Measurements from ENCODE around the gene ATF4.

DNA sequence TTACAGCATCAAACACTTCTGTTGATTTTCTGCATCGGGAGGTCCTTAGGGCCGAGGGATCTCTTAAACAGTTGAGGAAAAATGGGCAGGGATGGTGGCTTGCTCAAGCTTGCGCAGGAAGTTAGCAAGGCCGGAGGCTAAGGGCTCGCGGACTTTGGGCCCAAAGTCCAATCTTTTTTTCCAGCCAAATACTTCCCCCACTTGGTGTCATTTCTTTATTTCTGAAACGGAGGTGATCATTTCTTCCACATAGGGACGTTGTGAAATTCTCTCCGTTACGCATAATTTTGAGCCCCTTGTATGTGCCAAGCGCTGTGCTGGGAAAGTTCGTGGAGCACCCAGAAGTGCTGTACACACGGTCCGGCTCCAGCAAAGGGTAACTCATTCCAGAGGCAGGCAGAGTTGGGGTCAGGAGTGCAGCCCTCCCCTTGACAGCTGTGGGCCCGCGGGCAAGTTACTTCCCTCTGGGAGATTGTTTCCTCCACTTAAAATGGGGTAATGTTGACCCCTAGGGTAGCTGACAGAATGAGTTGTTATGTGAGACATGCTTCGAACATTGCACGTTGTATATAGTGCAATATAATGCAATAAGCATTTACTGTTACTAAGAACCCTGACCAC is 17.5 kb upstream of the ATF4 start:
- TF ChIP-seq, protein P1, sequence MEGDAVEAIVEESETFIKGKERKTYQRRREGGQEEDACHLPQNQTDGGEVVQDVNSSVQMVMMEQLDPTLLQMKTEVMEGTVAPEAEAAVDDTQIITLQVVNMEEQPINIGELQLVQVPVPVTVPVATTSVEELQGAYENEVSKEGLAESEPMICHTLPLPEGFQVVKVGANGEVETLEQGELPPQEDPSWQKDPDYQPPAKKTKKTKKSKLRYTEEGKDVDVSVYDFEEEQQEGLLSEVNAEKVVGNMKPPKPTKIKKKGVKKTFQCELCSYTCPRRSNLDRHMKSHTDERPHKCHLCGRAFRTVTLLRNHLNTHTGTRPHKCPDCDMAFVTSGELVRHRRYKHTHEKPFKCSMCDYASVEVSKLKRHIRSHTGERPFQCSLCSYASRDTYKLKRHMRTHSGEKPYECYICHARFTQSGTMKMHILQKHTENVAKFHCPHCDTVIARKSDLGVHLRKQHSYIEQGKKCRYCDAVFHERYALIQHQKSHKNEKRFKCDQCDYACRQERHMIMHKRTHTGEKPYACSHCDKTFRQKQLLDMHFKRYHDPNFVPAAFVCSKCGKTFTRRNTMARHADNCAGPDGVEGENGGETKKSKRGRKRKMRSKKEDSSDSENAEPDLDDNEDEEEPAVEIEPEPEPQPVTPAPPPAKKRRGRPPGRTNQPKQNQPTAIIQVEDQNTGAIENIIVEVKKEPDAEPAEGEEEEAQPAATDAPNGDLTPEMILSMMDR (conservative IDR thresholded peaks at IDR 0.05 in 1 of 2, IDR thresholded peaks at IDR 0.05 in 1 of 2; ENCODE audit: extremely low read depth in 1 of 2, insufficient read depth in 1 of 2, low read depth in 1 of 2, low read length in 2 of 2), result no peak
- TF ChIP-seq EZH2 (IDR thresholded peaks at IDR 0.05; ENCODE audit: borderline replicate concordance, low read length), result no peak
